Activated naive CD8-positive, alpha-beta T cell treated with anti-CD3 and anti-CD28 coated beads for 36 hours (primary cell): ENCODE measurements around the gene TEK. TPM values are rescaled to one million over a fixed set of nuclear protein-coding genes. Genes with fewer than 3 reads are reported as not detected.
"Not testable (repeated sequence)": the region's sequence is repeated elsewhere in the genome, so short reads cannot be mapped to it uniquely, and the experiment has no call there.

Experiments used
- DNase-seq: peaks from one replicate; pipeline ENCODE4 v3.0.0; 2021
- H3K27ac Mint-ChIP-seq: one replicate; pipeline ENCODE4 v1.8.0; 2022; ENCODE audit warnings: mild to moderate bottlenecking, moderate library complexity, mixed read lengths
- H3K27me3 Mint-ChIP-seq: one replicate; pipeline ENCODE4 v1.8.0; 2022; ENCODE audit warnings: mild to moderate bottlenecking, mixed read lengths
- H3K36me3 Mint-ChIP-seq: one replicate; pipeline ENCODE4 v1.8.0; 2021; ENCODE audit warnings: mild to moderate bottlenecking, mixed read lengths
- H3K4me1 Mint-ChIP-seq: one replicate; pipeline ENCODE4 v1.8.0; 2021; ENCODE audit warnings: mixed read lengths
- H3K4me3 Mint-ChIP-seq: one replicate; pipeline ENCODE4 v1.8.0; 2022; ENCODE audit warnings: mild to moderate bottlenecking, moderate library complexity, mixed read lengths
- H3K9me3 Mint-ChIP-seq: one replicate; pipeline ENCODE4 v1.8.0; 2022; ENCODE audit warnings: mixed read lengths
- total RNA-seq, 2 experiments: library from RNA; stranded (reverse); gene quantifications; one replicate each; pipeline ENCODE4 v1.2.3, GENCODE V29; 2021

TEK gene
- not detected for total RNA-seq

DNA sequence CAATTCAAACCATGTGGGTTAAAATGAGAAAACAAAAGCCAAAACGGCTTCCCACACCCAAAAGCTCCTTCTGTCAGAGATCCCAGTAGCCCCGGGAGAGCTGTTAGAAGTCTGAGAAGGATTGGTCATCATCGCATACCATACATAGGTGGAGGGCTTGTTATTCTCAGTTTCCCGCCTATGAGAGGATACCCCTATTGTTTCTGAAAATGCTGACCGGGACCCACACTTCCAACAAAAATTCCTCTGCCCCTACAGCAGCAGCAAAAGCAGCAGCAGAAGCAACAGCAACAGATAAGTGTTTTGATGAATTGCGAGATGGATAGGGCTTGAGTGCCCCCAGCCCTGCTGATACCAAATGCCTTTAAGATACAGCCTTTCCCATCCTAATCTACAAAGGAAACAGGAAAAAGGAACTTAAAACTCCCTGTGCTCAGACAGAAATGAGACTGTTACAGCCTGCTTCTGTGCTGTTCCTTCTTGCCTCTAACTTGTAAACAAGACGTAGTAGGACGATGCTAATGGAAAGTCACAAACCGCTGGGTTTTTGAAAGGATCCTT is at the start of gene TEK:
Gene TEK, plus strand, starts transcription at position 245 of the 561 bp plus-strand sequence. CDS start 366 bp downstream, outside the sequence.
- Mint-ChIP-seq H3K9me3 (peaks cover 2% of the 10 kb centered on the region), H3K27ac (no peak within 1 kb of the TSS), H3K4me3 (no peak within 1 kb of the TSS), H3K4me1 (no peaks in the 10 kb centered on the region), H3K36me3 (no peaks in the 10 kb centered on the region), H3K27me3 (peaks cover 4% of the 10 kb centered on the region)
- DNase-seq: no peak

DNA sequence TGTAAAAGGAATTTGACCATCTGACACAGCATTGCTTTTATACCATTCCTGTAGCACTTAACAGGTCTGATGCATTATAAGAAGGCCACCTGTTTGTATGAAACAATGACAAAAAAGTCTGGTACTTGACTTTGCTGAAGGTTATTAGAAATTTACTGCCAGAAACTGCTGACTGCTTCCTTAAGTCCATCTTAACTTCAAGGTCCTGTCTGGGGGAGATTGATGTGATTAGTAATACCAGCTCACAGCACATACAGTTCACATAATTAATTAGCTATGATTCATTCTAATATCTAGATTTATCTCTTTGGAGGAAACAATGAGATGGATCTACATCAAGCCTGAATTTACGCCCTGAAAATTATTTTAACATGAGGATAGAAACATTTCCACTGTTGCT is 49.6 kb upstream of the TEK start:
- no peak for DNase-seq
- H3K27me3 Mint-ChIP-seq: no peaks in the 10 kb centered on the region
- peaks cover 3% of the 10 kb centered on the region for H3K36me3 Mint-ChIP-seq
- no peak overlapping the region for H3K27ac Mint-ChIP-seq
- no peak overlapping the region for H3K4me3 Mint-ChIP-seq
- no peaks in the 10 kb centered on the region for H3K4me1 Mint-ChIP-seq
- no peaks in the 10 kb centered on the region for H3K9me3 Mint-ChIP-seq

DNA sequence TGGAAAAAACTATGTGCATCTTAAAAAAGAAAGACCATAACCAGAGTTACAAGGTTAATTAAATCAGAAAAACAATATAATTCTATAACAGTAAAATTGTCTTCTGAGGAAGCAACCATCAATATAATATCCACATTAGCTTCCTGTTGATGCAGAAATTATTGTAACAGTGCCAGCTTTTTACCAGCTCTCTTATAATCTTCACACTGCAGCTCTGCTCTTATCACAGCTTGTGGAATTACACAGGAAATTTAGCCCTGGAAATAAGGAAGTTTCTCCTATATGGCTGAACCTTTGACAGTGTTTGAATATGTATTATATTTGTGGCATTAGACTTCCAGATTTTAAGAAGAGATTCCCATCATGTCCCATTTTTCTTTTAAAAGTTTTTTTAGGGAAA is 49.1 kb upstream of the TEK start:
- Mint-ChIP-seq H3K4me3 (no peak overlapping the region), H3K27ac (no peak overlapping the region), H3K4me1 (no peaks in the 10 kb centered on the region), H3K36me3 (peaks cover 3% of the 10 kb centered on the region), H3K9me3 (no peaks in the 10 kb centered on the region), H3K27me3 (no peaks in the 10 kb centered on the region)
- DNase-seq: no peak

DNA sequence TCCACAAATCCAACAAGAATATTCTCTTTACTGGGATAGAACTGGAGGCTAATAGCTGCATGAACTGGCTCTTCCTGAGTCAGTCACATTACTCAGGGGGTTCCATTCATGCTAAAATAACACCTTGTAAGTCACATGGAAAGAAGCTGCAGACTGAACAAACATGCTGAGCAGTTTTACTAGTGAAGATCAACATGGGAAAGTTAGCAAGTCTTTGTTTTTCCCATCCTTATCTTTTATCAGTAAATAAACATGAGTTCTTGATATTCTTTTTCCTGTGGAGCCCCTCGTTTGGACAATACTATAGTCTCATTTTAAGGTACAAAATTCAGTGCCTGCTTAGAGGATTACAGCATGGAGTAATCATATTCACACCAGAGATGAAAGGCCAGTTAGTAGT is 43.7 kb upstream of the TEK start:
- no peak overlapping the region for H3K27ac Mint-ChIP-seq
- no peaks in the 10 kb centered on the region for H3K27me3 Mint-ChIP-seq
- H3K36me3 Mint-ChIP-seq: peaks cover 6% of the 10 kb centered on the region
- H3K4me3 Mint-ChIP-seq: no peak overlapping the region
- no peaks in the 10 kb centered on the region for H3K9me3 Mint-ChIP-seq
- H3K4me1 Mint-ChIP-seq: no peaks in the 10 kb centered on the region
- DNase-seq: no peak

DNA sequence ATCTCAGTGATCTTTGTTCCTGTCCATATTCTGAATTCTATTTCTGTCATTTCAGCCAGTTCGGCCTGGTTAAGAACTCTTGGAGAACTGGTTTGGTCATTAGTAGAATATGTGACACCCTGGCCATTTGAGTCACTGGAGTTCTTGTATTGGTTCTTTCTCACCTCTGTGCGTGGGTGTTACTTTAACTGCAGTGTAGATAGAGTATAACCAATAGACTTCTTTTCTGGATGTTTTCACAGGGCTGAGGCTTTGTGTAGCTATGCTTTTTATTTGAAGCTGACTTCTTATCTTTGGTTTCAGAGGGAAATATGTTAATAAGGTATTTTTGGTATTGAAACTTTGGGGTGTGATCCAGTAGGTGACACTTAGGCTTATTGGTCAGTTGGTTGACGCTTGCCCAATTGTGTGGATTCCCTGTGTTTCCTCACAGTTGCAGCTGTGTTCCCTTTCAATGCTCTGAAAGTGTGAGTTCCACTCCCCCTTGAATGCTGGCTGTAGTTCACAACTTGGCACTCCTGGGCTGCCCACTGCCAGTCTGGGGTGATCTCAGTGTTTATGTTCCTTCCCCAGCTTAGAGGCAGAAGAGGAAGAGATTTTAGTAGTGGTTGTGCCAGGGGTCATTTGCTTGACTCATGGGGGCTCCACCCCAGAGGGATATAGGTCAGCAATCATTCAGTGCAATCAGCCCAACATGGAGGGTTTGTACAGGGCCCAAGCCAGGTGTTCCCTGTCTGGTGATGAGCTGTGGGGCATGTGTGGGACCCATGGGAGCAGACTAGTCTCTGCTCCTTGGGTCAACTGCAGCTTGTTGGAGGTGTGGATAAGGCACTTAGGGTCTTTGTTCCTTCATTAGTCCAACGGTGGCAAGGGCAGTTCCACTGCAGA is 34.9 kb upstream of the TEK start:
- no peaks in the 10 kb centered on the region for H3K4me1 Mint-ChIP-seq
- H3K9me3 Mint-ChIP-seq: peaks cover 1% of the 10 kb centered on the region
- H3K4me3 Mint-ChIP-seq: no peak overlapping the region
- H3K27ac Mint-ChIP-seq: no peak overlapping the region
- no peak for DNase-seq
- H3K27me3 Mint-ChIP-seq: no peaks in the 10 kb centered on the region
- H3K36me3 Mint-ChIP-seq: peaks cover 10% of the 10 kb centered on the region

DNA sequence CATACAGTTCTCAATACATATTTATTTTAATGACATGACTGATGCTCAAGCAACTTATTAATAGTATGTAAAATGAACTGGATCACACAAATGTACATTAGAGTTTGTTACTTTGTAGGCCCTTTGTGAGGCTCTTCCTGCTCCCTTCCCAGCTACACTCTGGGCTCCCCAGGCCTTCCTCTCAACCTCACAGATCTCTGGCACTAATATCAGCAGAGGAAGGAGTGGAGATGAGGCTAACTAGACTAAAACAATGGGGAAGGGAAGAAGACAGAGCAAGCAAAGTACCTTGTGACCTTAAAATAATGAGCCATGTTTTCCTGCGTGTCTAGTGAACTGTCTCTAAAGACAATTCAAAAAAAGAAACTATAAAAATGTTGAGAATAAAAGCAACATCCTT is 30.3 kb upstream of the TEK start:
- no peak for DNase-seq
- Mint-ChIP-seq H3K27ac (no peak overlapping the region), H3K9me3 (no peaks in the 10 kb centered on the region), H3K4me1 (no peaks in the 10 kb centered on the region), H3K36me3 (peaks cover 2% of the 10 kb centered on the region), H3K4me3 (no peak overlapping the region), H3K27me3 (no peaks in the 10 kb centered on the region)

DNA sequence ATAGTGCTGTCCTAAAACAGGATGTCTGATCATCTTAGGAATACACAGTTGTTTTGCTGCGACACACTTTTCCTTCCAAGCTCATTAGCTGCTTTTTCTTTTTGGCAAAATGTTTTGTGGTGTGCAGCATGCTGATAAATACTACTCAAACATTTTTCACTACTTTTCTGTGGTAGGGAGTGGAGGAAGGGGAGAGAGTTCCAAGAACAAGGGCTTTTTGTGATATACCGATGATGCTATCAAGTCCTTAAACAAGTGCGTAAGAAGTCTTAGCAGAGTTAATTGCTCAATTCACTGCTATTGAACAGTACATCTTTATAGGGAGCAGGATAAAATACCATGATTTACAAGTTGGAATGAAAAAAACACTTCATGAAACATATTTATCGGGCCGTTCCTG is 23.6 kb upstream of the TEK start:
- Mint-ChIP-seq H3K36me3 (no peaks in the 10 kb centered on the region), H3K27me3 (no peaks in the 10 kb centered on the region), H3K9me3 (no peaks in the 10 kb centered on the region), H3K4me3 (no peak overlapping the region), H3K27ac (no peak overlapping the region), H3K4me1 (no peaks in the 10 kb centered on the region)
- DNase-seq: no peak

DNA sequence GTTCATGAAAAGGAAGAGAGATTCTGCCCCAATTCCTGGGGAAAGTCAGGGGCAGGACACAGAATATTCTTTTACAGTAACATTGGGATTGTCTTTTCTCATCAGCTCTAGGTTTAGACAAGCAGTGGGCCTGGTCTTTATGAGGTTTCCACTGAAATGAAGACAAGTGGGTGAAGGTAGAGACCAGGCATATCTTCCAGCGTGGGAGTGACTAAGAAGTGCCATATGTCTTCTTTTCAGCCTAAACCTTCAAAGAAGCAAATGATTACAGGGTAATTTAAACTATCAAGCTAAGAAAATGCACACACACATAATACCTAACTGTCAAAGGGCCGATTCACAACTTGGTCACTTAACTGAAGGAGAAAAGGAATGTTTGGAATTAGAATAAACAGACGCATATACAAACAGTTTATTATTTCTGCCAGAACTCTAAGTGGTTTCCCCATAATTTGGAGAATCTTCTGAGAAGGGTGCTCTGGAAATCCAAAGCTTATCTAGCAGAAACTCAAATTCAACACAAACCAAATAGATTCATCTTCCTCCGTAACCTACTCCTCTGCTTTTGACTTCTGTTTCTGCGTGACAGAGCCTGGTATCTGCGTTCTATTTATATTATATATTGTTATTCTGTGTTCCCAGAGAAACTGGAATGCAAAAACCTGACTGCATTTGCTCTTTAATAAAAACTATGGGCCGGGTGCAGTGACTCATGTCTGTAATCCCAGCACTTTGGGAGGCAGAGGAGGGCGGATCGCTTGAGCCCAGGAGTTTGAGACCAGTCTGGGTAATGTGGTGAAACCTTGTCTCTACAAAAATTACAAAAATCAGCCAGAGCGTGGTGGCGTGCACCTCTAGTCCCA is 22.0 kb upstream of the TEK start:
- no peak overlapping the region for H3K27ac Mint-ChIP-seq
- DNase-seq: no peak
- no peaks in the 10 kb centered on the region for H3K9me3 Mint-ChIP-seq
- H3K4me1 Mint-ChIP-seq: no peaks in the 10 kb centered on the region
- H3K27me3 Mint-ChIP-seq: no peaks in the 10 kb centered on the region
- H3K36me3 Mint-ChIP-seq: no peaks in the 10 kb centered on the region
- H3K4me3 Mint-ChIP-seq: no peak overlapping the region

DNA sequence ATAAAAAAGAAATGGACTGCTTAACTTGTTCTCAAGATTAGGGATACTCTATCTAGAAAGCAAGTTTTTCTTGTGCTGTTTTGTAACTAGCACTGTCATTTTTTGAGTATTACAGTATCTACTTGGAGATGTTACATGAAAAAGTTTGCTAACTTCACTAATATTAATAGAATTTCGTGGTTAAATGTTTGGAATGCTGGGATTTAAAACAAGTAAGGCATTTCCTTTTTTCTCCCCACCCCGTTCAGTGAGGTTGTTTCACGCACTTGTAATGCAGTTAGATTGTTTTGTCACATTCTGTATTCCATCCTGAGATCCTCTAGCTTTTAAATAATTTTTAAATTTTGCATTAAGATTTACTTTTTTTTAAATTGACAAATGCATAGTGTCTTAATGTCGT is 20.0 kb upstream of the TEK start:
- Mint-ChIP-seq H3K9me3 (no peaks in the 10 kb centered on the region), H3K27ac (no peak overlapping the region), H3K27me3 (peaks cover 10% of the 10 kb centered on the region), H3K36me3 (no peaks in the 10 kb centered on the region), H3K4me3 (no peak overlapping the region), H3K4me1 (peaks cover 4% of the 10 kb centered on the region)
- DNase-seq: no peak

DNA sequence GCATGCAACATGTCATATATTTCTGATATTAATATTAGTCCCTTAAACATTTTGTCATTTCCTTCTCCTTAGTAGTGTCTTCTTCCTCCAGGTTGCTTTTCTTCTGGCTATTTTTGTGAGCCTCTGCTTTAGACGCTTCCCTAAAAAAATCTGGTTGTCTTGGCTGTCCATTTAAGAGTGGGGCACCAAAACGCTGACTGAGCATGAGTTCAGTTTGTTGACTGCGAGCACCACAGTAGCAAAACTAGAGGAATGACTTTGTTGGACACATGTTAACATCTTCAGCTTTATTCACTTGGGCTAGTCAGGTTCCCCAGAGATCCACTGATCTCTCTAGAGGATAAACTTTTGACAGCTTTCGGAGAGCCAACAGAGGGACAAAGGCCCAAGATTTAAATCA is 19.3 kb upstream of the TEK start:
- peaks cover 4% of the 10 kb centered on the region for H3K4me1 Mint-ChIP-seq

DNA sequence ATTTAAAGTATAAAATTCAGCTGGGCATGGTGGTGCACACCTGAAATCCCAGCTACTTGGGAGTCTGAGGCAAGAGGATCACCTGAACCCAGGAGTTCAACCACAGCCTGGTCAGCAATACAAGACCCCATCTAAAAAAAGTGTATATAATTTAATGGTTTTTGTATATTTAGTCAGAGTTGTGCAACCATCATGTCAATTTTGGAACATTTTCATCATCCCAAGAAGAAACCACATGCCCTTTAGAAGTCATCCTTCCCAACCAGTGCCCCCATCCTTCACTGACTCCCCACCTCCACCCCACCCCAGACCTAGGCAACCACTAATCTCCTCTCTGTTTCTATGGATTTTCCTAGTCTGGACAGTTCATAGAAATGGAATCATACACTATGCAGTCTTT is 18.8 kb upstream of the TEK start:
- Mint-ChIP-seq H3K4me1 (peaks cover 4% of the 10 kb centered on the region), H3K27me3 (peaks cover 16% of the 10 kb centered on the region)

More for the DNA sequence above, 19.3 kb upstream of the TEK start:
- Mint-ChIP-seq H3K36me3 (no peaks in the 10 kb centered on the region), H3K27me3 (peaks cover 14% of the 10 kb centered on the region), H3K9me3 (no peaks in the 10 kb centered on the region), H3K27ac (no peak overlapping the region), H3K4me3 (no peak overlapping the region)
- DNase-seq: no peak

DNA sequence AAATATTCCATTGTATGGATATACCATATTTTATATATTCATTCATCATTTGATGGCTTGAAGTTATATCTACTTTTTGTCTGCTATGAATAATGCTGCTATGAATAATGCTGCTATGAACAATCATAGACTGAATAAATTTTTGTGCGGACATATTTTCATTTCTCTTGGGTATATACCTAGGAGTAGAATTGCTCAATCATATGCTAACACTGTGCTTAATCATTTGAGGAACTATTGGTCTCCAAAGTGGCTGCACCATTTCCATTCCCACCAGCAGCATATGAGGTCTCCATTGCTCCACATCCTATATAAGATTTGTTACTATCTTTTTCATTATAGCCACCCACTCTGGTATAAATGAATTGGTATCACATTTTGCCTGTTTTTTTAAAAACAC is 18.3 kb upstream of the TEK start:
- H3K9me3 Mint-ChIP-seq: no peaks in the 10 kb centered on the region
- no peaks in the 10 kb centered on the region for H3K36me3 Mint-ChIP-seq
- H3K27me3 Mint-ChIP-seq: peaks cover 16% of the 10 kb centered on the region
- H3K4me3 Mint-ChIP-seq: no peak overlapping the region
- no peak for DNase-seq
- peaks cover 4% of the 10 kb centered on the region for H3K4me1 Mint-ChIP-seq
- H3K27ac Mint-ChIP-seq: no peak overlapping the region

More for the DNA sequence above, 18.8 kb upstream of the TEK start:
- Mint-ChIP-seq H3K27ac (no peak overlapping the region), H3K36me3 (no peaks in the 10 kb centered on the region), H3K4me3 (no peak overlapping the region), H3K9me3 (no peaks in the 10 kb centered on the region)
- DNase-seq: no peak

DNA sequence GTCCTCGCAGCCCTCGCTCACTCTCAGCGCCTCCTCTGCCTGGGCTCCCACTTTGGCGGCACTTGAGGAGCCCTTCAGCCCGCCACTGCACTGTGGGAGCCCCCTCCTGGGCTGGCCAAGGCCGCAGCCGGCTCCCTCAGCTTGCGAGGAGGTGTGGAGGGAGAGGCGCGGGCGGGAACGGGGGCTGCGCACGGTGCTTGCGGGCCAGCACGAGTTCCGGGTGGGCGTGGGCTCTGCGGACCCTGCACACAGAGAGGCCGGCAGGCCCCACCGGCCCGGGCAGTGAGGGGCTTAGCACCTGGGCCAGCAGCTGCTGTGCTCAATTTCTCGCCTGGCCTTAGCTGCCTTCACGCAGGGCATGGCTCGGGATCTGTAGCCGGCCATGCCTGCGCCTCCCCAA is 16.5 kb upstream of the TEK start:
- H3K4me3 Mint-ChIP-seq, H3K4me1 Mint-ChIP-seq, H3K36me3 Mint-ChIP-seq, H3K9me3 Mint-ChIP-seq, H3K27ac Mint-ChIP-seq, DNase-seq: not testable (repeated sequence)
- H3K27me3 Mint-ChIP-seq: peaks cover 16% of the 10 kb centered on the region

DNA sequence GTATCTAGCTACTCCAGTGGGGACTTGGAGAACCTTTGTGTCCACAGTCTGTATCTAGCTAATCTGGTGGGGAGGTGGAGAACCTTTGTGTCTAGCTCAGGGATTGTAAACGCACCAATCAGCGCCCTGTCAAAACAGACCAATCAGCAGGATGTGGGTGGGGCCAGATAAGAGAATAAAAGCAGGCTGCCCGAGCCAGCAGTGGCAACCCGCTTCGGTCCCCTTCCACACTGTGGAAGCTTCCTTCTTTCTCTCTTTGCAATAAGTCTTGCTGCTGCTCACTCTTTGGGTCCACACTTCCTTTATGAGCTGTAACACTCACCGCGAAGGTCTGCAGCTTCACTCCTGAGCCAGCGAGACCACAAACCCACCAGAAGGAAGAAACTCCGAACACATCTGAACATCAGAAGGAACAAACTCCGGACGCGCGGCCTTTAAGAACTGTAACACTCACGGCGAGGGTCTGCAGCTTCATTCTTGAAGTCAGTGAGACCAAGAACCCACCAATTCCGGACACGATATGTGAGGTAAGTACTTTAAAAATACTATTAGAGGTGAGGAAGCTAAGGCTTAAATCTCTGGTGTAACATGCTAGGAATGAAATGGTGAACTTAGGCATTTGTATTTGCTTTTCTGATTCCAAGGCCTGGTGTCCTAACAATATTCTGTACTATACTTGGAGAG is 15.5 kb upstream of the TEK start:
- peaks cover 16% of the 10 kb centered on the region for H3K27me3 Mint-ChIP-seq
- not testable (repeated sequence) for H3K4me1 Mint-ChIP-seq, H3K9me3 Mint-ChIP-seq, H3K27ac Mint-ChIP-seq, H3K36me3 Mint-ChIP-seq
- peak; percentile 2 for DNase-seq
- peak overlapping the region; percentile 18 for H3K4me3 Mint-ChIP-seq
